NCI-H774 (cell line): Measurements from ENCODE around the gene ANKRD33B.
"Not testable (repeated sequence)": the region's sequence is repeated elsewhere in the genome, so short reads cannot be mapped to it uniquely, and the experiment has no call there.

Source experiments
- DNase-seq: peaks from one replicate; lab custom pipeline; 2025; lab: John Stamatoyannopoulos, UW

Gene ANKRD33B

DNA sequence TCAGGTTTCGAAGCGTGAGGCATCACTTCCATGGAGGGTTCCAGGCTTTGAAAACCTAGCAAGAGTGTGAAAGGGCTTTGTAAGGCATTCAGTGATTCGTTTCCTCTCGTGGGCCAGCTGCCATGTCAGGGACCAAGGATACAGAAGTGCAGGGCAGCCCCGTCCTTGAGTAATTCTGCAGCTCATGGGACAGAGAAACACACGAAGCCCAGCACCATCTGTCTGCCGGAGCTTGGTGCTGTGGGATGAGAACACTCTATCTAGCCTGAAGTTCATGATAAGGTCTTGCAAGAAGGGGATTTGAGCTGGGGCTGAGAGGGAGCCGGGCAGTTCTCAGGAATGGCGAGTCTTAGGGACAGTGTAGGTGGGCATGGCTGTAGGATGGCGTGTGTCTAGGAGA is 55.8 kb downstream of the ANKRD33B start:
- no peak for DNase-seq

DNA sequence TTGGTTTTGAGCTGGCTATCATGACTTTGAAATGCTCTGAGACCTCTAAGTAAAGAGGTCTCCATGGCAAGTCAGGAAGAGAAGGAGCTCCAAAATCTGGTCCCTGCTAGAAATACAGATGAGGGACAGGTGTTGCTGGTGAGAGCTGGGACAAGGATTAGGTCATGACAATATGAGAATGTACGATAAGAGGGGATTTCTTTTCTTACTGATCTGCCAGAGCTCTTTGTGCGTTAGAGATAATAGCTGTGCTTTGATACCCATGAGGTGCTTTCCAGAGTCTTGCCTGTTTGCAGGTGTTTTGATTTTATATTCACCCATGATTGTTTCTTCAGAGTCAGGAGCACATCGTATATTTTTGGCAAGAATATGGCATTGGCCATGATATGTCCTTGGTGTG is 56.5 kb downstream of the ANKRD33B start:
- no peak for DNase-seq

DNA sequence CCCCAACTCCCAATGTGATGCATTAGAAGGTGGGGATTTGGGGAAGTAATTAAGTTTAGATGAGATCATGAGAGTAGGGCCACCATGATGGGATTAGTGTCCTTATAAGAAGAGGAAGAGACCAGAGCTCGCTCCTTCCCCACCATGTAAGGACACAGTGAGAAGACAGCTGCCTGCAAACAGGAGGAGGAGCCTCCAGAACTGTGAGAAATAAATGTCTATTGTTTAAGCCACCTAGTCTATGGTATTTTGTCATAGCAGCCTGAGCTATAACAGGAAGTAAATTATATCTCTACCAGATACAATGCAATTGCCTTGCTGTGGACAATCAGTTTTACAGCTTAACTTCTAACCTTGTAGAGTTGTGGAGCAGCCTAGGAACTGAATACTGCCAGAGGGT is 58.0 kb downstream of the ANKRD33B start:
- no peak for DNase-seq

DNA sequence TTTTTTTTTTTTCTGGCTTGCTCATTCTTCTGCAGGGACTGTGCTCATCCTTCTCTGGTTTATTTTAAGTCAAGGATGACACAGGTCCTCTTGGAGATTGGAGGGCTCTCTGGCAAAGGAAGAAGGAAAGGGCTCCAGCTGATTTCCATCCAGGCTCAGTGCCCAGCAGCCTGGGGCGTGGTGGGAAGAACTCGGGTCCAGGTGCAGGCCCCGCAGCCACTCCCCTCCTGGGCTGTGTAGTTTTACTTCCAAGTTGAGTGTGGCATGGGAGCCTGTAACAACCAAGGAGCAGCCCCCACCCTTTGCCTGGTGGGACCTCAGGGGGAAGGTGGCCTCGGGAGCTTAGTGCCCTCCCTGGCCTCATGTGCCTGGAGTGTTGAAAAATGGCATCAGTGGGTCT is 58.9 kb downstream of the ANKRD33B start:
- no peak for DNase-seq

DNA sequence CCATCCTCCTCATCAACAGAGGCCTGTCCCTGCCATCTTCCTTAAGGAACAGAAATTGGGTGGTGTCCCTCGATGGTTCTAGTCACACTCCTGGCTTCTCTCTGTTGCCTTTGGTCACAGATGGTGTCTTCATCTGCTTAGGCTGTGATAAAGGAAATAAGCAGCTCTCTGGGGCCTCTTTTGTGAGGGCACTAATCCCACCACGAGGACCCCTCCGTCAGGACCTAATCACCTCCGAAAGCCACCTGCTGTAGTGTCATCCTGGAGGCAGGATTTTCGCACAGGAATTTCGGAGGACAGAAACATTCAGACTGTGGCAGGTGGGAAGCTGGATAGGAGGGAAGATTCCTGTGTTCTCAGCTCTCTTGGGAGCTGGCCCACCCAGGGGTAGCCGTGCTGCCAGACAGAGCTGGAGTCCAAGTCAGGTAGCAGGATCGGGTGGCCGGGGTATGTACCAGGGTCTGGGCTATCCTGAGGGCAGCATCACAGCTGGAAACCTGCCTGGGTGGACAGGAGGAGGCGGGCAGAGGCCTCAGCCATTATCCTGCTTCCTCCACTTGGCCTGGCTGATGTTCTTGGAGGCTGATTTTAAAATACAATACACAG is 59.5 kb downstream of the ANKRD33B start:
- no peak for DNase-seq

DNA sequence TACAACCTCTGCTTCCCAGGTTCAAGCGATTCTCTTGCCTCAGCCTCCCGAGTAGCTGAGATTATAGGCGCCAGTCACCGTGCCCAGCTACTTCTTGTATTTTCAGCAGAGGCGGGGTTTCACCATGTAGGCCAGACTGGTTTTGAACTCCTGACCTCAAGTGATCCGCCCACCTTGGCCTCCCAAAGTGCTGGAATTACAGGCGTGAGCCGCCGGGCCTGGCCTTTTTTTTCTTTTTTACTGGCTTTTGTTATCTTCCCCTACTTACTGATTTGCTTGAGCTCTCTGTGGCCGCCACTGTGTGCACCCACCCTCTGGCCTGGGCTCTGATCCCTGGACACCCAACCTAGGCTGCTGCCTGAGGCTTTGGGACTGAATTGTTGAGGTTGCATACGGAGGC is 60.3 kb downstream of the ANKRD33B start:
- DNase-seq: no peak

DNA sequence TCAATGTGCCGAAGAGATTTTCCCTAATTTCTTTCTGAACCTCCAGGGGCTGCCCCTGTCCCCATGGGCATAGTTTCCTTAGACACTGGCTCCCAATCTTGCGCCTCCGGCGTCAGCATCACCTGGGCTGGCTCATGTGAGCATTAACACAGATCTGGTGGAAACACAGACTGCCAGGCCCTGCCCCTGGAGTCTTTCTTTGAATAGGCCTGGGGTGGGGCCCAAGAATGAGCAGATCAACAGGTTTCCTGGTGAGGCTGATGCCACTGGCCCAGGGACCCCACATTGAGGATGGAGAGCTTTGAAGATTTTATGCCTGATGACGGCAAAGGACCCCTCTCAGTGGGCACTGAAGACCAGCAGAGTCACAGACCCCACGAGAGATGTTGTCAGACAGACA is 60.8 kb downstream of the ANKRD33B start:
- DNase-seq: no peak

DNA sequence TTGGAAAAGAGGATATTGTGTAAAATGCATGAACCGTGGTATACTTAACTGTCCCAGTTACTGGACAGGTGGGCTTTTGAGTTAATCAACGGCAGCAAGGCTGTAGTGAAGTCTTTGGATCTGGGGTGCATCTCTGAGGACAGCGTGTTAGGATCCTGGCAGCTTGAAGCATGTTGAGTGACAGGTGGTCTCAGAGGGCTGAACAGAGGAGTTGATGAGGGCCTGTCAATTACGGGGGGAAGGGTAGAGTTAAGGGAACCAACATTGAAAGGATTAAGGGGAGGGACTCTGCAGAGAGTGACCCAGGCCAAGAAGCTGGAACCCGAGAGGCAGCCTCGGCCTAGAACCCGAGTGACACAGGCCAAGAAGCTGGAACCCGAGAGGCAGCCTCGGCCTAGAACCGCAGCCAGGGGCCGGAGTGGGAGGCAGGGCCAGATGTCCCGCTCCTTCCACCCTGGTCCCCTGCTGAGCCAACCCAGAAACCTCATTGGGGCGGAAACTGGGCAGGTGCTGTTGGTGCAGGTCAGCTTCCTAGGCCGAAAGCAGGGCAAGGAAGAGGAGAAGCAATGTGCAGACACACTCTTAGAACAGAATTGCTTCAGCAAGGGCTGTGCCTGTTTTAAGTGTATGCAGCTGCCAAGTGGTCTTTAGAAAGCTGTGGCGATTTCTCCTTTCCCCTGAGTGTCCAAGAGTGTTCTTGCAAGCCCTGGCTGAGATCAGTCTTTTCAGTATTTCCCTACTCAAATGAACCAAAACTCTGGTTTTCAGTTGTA is 62.0 kb downstream of the ANKRD33B start:
- no peak for DNase-seq

DNA sequence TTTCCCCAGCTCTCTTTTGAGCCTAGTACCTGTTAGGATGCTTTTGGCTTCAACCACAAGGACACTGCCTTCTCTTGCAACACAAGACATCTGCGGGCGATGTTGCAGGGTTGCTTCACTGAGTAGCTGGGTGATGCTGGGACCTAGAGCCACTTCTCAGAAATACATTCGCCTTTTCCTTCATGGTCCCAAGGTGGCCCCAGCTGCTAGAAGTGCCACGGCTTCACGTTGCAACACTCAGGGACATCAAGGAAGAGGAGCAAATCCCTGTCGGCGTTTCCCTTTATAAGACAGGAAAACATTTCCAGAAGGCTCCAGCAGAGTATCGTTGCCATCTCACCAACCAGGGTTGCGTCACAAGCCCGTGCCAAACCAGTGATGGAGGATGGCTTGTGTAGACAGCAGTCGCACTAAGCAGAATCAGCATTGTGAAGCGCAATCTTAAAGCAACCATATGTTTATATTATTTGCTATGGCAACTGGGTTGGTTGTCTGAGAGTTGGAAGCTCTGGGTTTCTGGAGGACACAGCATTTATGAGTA is 62.7 kb downstream of the ANKRD33B start:
- no peak for DNase-seq

DNA sequence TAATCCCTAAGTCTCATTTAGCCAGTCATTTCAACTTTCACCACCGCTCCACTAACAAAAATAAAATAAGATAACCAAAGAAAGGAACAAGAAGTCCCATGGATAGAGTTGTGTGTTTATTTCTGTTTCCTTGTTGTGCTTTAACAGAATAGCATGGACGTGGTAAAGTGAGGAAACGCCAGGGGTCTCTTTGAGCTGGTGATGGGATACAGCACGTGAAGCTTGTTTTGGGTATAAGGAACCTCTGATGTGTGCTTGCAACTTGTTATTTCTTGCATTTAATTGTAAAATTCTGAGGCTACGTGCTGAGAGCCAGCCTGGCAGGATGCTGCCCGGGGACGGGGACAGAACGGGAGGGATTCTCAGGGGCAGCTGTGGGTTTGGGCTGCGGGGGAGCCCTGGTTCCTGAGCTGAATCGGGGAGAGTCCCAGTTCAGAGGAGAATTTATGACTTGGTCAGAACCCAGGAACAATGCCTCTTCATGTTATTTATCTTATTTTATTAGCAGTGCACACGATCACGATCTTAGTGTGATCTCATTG is 63.4 kb downstream of the ANKRD33B start:
- no peak for DNase-seq

DNA sequence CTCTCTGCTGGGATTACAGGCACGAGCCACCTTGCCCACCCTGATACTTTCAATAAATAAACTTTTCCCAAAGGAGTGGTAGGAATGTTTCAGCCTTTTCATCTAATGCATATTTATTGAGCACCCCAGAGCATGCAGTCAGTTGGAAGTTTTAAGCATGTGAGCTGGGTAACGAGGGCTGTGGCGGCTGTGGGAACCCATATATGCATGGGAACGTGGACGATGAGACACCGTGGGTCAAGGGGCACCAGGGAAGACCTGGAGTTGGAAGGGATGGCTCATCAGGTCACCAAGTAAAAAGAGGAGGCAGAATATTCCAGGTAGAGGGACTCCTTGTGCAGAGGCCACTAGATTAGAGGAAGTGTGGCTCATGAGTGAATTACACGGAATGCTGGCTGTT is 64.7 kb downstream of the ANKRD33B start:
- DNase-seq: no peak

DNA sequence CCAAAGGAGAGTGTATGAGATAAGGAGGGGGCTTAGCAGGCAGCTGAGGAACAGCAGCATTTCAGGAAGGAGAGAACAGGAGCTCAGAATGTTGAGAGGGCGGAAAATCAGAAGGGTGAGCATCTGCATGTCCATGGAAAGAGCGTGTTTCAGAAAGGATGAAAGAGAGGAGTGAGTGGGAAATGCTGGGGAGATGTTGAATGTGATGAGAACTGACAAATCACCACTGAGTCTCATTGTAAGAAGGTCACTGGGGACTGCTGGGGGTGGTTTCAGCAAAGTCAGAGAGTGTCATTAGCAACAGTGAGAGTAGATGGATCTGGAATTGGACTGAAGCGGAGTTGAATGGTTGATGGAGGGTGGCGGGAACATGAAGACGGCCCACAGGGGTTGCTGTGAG is 65.8 kb downstream of the ANKRD33B start:
- no peak for DNase-seq

DNA sequence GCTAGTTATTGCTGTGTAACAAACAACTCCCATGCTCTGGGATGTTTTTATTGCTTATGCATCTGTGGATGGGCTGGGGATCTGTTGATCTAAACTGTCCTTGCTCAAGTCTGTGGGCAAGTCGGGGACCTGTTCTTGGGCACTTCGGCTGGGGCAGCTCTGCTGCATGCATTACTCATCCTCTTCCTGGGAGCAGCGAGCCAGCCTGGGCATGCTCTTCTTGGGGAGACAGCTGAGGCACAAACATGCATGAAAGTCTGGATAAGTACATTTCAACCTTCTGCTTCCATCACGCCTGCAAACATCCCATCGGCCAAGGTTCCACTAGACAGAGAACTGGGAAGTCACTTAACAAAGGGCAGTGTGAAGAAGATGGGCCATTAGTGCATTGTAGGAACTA is 66.3 kb downstream of the ANKRD33B start:
- DNase-seq: no peak

DNA sequence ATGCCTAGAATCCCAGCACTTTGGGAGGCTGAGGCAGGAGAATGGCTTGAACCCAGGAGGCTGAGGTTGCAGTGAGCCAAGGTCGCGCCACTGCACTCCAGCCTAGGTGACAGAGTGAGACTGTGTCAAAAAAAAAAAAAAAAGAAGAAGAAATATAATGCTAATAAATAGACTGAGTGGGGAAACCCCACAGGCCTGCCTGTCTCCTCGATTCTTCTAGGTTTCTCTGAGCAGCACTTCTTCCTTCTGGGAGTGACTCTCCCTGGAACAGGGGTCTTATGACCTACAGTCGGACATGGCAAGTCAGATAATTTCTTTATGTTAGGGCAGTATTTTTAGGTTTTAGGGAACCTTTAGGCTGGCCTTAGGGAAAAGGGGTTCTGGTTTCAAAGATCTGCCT is 66.9 kb downstream of the ANKRD33B start:
- not testable (repeated sequence) for DNase-seq

DNA sequence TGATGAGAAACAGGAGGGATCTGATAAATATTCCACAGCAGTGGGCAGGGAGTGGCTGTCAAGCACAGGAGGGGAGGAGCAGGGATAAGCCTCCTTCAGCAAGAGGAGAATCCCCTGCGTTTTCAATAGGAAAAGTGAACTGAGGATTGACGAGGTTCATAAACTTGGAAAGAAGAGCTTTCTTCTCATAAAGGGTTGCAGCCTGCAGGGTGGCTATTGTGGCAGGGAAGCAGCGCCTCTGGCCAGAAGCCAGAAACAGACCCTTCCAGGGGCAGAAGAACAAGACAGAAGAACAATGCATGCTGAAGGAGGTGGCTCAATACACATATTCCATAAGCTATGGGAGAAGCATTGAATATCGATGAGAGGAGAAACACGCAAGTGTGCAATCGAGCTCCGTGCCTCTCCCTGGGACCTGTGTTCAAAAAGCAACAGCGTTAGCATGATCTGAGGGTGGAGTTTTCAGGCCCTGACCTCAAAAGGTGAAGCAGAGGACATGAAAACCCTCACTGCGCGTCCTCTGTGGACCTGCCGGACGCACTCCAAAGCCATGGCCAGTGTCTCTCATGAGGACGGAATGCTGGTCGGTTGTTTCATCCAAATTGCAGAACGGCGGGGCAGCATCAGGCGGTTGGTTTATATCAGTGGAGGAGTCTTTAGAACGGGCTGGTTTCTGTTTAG is 67.6 kb downstream of the ANKRD33B start:
- no peak for DNase-seq

DNA sequence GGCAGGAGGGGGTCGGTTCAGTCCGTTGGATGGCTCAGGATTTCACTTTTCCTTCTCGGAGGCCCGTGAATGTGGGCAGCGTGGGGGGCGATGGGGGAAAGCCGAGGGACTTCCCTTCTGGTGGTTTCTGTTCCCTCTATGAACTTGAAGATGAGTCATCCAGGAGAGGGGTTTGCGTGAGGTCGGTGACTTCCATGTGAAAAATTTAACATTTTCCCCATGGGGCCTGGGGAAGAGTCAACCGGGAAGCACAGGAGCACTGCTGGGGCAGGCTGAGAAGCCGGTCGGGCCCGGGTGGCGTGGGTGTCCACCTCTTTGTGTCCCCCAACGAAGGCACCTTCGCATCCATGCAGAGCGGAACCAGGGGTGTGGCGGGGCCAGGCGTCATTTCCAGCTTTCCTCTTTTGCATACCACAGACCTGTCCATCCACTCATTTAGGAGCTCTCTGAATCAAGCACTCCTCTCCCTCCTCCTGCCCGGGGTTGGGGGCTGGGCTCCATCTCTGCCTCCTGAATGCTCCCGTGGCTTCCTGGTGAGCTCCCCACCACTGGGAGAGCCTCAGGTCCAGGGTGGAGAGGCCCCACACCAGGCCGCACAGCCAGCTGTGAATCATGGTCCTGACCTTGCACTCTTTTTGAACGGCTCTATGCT is 68.4 kb downstream of the ANKRD33B start:
- DNase-seq: no peak

DNA sequence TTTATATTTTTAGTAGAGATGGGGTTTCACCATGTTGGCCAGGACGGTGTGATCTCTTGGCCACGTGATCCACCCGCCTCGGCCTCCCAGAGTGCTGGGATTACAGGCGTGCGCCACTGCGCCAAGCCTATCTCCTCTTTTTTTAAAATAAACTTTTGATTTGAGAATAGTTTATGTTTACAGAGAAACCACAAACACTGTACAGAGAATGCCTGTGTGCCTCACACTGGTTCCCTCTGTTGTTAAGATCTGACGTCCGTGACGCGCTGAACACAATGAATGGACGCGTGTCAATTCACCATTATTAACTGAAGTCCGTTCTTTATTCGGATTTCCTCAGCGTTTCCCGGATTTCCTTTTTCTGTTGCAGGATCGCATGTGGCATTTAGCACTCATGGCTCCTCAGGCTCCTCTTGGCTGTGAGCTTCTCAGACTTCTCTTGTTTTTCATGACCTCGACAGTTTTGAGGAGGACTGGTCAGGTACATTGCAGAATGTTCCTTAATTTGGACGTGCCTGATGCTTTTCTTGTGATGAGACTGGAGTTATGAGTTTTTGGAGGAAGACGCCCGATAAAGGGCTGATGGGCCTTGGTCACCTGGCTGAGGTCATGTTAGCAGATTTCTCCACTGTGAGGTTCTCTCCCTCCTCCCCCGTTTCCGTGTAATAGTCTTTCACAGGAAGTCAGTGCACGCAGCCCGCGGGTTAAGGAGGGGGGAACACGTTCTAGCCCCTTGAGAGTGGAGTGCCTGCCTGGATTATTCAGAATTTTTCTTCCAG is 69.6 kb downstream of the ANKRD33B start:
- no peak for DNase-seq

DNA sequence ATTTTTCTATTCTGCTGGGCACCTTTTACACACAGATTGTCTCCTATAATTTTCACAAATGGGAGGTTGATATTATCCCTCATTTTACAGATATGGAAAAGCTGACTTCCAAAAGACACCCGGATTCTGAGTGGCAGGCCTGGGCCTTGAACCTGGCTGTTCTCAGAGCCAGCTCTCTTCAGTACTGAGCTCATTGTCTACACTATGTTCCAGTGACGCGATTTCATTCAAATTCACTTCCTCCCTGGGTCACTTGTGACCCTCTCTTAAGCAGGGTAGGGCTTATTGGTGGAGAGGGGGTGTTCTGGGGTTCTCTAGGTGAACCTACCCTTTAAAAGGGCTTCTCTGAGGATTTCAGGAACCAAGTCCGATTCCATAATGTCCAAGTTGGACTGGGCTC is 70.2 kb downstream of the ANKRD33B start:
- DNase-seq: no peak

DNA sequence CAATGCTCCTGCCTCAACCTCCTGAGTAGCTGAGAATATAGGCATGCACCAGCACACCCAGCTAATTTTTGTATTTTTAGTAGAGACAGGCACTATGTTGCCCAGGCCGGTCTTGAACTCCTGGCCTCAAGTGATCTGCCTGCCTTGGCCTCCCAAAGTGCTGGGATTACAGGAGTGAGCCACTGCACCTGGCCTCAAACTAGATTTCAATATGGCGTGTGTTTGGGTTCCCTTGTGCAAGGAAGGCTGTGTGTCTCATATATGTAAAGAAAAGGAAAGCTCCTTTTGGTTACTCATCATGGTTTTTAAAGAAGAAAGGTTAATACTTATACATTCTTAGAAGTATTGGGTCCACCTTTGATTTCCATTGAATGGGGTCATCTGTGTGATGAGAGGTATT is 70.7 kb downstream of the ANKRD33B start:
- no peak for DNase-seq

DNA sequence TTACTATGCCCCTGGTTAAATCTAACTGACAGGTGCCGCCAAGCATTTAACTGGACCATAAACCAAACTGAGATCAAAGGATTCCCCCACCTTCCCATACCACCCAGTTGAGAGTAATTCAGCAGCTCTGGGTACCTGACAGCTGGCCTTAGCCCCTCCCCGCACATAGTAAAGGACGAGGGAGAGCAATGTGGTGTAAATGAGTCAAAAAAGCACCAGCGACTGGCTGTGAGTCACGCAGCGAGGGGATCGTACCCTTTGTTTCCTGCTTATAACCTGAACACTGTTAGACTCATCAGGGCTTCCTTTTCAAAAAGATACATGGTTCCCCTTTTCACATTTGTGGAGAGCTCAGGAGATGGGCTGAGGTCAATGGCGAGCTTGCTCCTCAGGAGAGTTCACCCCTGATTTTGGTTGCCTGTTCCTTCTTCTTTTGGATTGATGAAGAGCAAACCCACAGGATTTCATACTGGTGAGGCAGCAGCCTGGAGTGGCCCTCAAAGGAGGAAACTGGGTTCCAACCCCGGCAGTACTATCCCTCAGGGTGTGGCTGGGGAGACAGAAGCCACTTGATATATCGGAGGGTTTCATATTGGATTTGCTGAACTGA is 71.5 kb downstream of the ANKRD33B start:
- DNase-seq: no peak

DNA sequence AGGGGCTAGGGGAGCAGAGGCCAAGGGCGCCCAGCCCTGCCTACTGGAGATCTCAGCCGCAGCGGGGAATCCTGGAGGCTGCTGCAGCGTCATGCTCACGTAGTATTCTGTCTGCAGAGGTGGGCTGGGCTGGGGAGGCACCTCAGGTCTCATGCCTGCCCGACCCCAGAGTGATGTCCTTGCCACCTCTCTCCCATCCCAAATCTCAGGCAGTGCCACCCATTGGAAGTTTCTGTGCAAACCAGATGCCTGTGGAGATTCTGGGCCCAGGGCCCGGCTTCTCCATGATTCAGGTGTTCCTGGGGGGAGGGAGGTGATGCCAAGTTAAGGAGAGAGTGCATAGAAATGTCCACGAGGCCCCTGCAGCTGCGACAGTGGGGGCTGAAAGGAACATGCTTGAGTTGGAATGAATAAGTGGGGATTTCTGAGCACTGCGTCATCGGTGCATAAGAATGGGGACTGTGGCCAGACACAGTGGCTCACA is 72.0 kb downstream of the ANKRD33B start:
- DNase-seq: no peak
